Stomach (tissue), 9 donors: ENCODE data around the gene ITGAE. TPM values are rescaled to one million over a fixed set of nuclear protein-coding genes. Genes with fewer than 3 reads are reported as not detected.

Source experiments
- DNase-seq, 2 donors: peaks; one replicate each; pipeline versions ENCODE4 v3.0.0 to v3.0.0-alpha.2; 2013 to 2019
- H3K27ac ChIP-seq, 5 donors: fragments of 200-600 bp in 4 of 5; sonication (generic) in 4 of 5; one replicate each; pipeline ENCODE4 v1.5.1; 2013 to 2019; ENCODE audit warnings: mild to moderate bottlenecking in 1 of 5, moderate library complexity in 1 of 5
- H3K27me3 ChIP-seq, 3 donors: fragments of 200-600 bp; sonication (generic); one replicate each; pipeline ENCODE4 v1.5.1; 2017 to 2019; ENCODE audit warnings: mixed run types in 1 of 3
- H3K36me3 ChIP-seq, 4 donors: fragments of 200-600 bp; sonication (generic); 1 replicate in 3 of 4; 2 replicates in 1 of 4; pipeline ENCODE4 v1.5.1; 2016 to 2019
- H3K4me1 ChIP-seq, 4 donors: fragments of 200-600 bp; sonication (generic); one replicate each; pipeline ENCODE4 v1.5.1; 2016 to 2019
- H3K4me3 ChIP-seq, 4 donors: fragments of 200-600 bp; sonication (generic) in 3 of 4; one replicate each; pipeline ENCODE4 v1.5.1; 2016 to 2019; ENCODE audit warnings: mild to moderate bottlenecking in 1 of 4
- H3K9me3 ChIP-seq, 4 donors: fragments of 200-600 bp; sonication (generic); one replicate each; pipeline ENCODE4 v1.5.1; 2016 to 2019
- EP300 ChIP-seq: sonication (generic); formaldehyde crosslinking; IDR thresholded peaks from one replicate; pipeline ENCODE4 v1.6.1; 2017; ENCODE audit warnings: antibody characterized with exemption
- POLR2A ChIP-seq, 4 donors: fragments of 450-650 bp; IDR thresholded peaks; one replicate each; pipeline ENCODE4 v1.6.1; 2016; ENCODE audit warnings: antibody characterized with exemption in 4 of 4, control low read depth in 2 of 4, mild to moderate bottlenecking in 1 of 4, moderate library complexity in 1 of 4
- POLR2AphosphoS5 ChIP-seq, 3 donors: sonication (generic); formaldehyde crosslinking; IDR thresholded peaks; one replicate each; pipeline ENCODE4 v1.6.1; 2016; ENCODE audit warnings: antibody characterized with exemption in 3 of 3
- WGBS, 5 donors: extraction: QIAGEN DNeasy Blood & Tissue Kit in 3 of 5; methylation state at CpG; one replicate each; pipeline versions ENCODE4 v1.1.5 to v1.1.7; 2013 to 2018; 5-methylcytosine and 5-hydroxymethylcytosine counted together
- intact Hi-C: fragments of 100-400 bp; cut with DNase I; formaldehyde crosslinking; loops from one replicate; pipeline ENCODE4 v1.15.1; 2023; ENCODE audit warnings: low total_unique reads
- polyA plus RNA-seq, 3 donors: library from polyadenylated mRNA; stranded (reverse); fragments of 200-250 nt; gene quantifications; one replicate each; pipeline ENCODE4 v1.2.3, GENCODE V29; 2013
- total RNA-seq, 5 donors: library from RNA; depleted of rRNA; stranded (reverse); fragments of >200 nt; gene quantifications; one replicate each; pipeline versions ENCODE4 v1.1.0 to v1.2.3, GENCODE V29; 2014 to 2016
- TF ChIP-seq, protein P1 (sequence below), 7 experiments: fragments of 450-650 bp in 4 of 7; fragments of 200-600 bp in 3 of 7; sonication (generic) in 3 of 7; IDR thresholded peaks; one replicate each; pipeline ENCODE4 v1.5.1; 2016 to 2019; ENCODE audit warnings: antibody characterized with exemption in 7 of 7, control low read depth in 2 of 7, mild to moderate bottlenecking in 1 of 7
- donor health status: healthy with polysubstance abuse.
- donor health status: Bipolar disorder and iron deficiency.
- donor health status: healthy.

The ITGAE gene
- total and polyA plus RNA-seq, 8 donors = 4.5 to 66.8 (median 31.0) TPM

DNA sequence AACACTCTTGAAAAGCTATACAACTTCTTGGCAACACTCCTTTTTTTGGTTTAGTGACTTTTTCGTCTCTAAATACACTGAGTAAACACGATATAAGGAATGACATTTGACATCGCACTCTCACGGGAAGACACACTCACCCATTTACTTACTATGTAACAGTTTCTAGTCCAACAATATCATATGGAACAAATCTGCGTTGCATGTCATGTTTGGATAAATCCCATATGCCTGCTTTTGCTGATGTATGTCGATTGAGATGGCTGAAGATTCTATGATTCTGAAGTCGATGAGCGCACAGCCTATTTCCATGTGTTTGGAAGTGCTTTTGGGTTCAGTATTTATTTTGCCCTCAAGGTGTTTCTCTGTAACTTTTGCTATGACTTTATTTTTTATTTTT, 18.2 kb downstream of the ITGAE start:
- TF ChIP-seq, protein P1, sequence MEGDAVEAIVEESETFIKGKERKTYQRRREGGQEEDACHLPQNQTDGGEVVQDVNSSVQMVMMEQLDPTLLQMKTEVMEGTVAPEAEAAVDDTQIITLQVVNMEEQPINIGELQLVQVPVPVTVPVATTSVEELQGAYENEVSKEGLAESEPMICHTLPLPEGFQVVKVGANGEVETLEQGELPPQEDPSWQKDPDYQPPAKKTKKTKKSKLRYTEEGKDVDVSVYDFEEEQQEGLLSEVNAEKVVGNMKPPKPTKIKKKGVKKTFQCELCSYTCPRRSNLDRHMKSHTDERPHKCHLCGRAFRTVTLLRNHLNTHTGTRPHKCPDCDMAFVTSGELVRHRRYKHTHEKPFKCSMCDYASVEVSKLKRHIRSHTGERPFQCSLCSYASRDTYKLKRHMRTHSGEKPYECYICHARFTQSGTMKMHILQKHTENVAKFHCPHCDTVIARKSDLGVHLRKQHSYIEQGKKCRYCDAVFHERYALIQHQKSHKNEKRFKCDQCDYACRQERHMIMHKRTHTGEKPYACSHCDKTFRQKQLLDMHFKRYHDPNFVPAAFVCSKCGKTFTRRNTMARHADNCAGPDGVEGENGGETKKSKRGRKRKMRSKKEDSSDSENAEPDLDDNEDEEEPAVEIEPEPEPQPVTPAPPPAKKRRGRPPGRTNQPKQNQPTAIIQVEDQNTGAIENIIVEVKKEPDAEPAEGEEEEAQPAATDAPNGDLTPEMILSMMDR (IDR thresholded peaks at IDR 0.05) = no peak
- TF ChIP-seq POLR2AphosphoS5 (IDR thresholded peaks at IDR 0.05) = no peak
- TF ChIP-seq POLR2A (IDR thresholded peaks at IDR 0.05) = no peak
- no peak for TF ChIP-seq EP300
- H3K27me3 ChIP-seq = peaks cover 0 to 12% (median 0%) of the 10 kb centered on the region in 3 donors
- intact Hi-C loops = no loop called here
- H3K9me3 ChIP-seq = no peaks in the 10 kb centered on the region
- DNase-seq = no peak
- no peaks in the 10 kb centered on the region for H3K4me1 ChIP-seq
- H3K36me3 ChIP-seq = no peaks in the 10 kb centered on the region
- WGBS, 5 donors = 75 to 76% (median 76%) methylated on average over 8 of the region's 8 CpGs
- no peak overlapping the region for H3K4me3 ChIP-seq
- H3K27ac ChIP-seq = no peak overlapping the region

DNA sequence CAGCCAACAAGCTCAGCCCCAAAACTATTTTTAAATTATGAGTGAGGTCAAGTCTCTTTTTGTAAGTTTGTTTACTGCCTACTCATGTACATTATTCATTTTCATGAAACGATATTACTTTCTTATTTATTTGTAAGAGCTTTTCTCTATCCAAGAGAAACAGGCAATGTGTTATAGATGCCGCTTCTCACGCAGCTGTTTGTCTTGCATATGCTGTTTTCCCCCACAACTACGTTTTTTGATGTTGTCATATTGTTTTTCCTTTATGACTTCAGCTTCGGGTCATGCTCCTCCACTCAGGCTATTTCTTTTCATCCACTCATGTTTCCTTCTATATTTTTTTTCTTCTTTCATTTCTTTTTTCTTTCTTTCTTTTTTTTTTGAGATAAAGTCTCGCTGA, 20.0 kb downstream of the ITGAE start:
- Histone ChIP-seq H3K4me3 (no peak overlapping the region), H3K36me3 (no peaks in the 10 kb centered on the region), H3K27ac (no peak overlapping the region), H3K4me1 (no peaks in the 10 kb centered on the region), H3K9me3 (no peaks in the 10 kb centered on the region), H3K27me3 (peaks cover 0 to 12% (median 0%) of the 10 kb centered on the region in 3 donors)
- TF ChIP-seq POLR2AphosphoS5 (IDR thresholded peaks at IDR 0.05) (no peak), POLR2A (IDR thresholded peaks at IDR 0.05) (no peak), EP300 (no peak)
- TF ChIP-seq, protein P1 (IDR thresholded peaks at IDR 0.05) = no peak
- WGBS, 5 donors = 60 to 80% (median 74%) methylated on average over 6 of the region's 6 CpGs
- intact Hi-C loops = no loop called here
- no peak for DNase-seq

DNA sequence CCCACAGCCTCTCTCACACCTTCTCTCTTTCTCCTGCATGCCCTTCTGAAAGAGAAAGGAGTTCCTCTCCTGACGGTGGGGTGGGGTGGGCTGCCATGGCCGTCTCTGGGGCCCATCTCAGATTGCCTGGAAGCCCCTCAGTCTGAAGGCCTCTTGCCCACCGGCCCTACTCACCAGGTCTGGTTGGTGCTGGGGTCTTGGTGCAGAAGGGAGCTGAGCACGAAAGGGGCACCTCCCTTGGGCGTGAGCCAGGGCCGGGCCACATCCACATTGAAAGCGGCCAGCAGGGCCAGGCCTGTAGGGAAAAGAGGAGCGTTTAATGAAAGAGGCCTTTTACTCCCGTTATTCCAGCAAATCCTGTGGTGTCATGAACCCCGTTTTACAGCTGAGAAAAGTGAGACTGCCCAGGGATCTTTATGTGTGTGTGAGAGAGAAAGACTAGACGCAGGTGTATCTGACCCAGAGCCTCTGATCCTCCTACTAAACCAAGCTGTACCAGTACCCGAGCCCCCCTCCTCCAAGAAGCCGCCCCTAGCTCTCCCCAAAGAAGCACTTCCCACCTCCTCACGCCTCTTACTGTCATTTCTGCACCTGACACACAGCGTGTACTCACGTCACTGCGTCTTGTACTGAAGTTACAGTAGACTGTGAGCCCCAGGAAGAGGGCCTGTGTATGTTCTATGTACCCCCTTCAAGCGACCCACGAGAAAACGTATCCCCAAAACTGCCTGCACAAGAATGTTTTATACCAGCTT, 23.4 kb downstream of the ITGAE start:
- H3K4me1 ChIP-seq = no peaks in the 10 kb centered on the region
- no peak overlapping the region for H3K27ac ChIP-seq
- intact Hi-C loops = no loop called here
- no peak for TF ChIP-seq POLR2AphosphoS5 (IDR thresholded peaks at IDR 0.05)
- no peak for TF ChIP-seq POLR2A (IDR thresholded peaks at IDR 0.05)
- no peak for TF ChIP-seq EP300
- TF ChIP-seq, protein P1 (IDR thresholded peaks at IDR 0.05) = no peak
- no peaks in the 10 kb centered on the region for H3K36me3 ChIP-seq
- WGBS, 5 donors = 84 to 87% (median 86%) methylated on average over 20 of the region's 20 CpGs
- H3K9me3 ChIP-seq = no peaks in the 10 kb centered on the region
- no peak for DNase-seq
- H3K27me3 ChIP-seq = peaks cover 0 to 6% (median 0%) of the 10 kb centered on the region in 3 donors
- no peak overlapping the region for H3K4me3 ChIP-seq

DNA sequence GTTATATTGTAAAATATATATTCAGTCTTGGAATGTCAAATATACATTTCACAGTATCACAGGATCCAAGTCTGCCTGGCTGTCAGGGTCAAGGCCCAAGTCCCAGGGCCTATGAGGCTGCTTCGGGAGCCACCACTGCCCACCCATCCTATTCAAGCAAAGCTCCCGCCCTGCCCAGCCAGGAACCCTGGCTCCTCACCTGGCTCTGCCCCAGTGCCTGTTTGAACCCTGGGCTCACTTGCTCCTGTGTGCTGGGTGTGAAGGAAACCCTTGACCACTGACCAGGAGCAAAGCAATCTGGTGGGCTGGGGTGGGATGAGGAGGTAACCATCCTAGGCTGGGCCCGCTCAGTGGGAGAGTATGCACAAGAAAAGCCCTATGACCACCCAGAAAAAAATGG, 27.0 kb downstream of the ITGAE start:
- 89 to 98% (median 95%) methylated on average over 3 of the region's 3 CpGs for WGBS, 5 donors

More for the DNA sequence above, 27.0 kb downstream of the ITGAE start:
- peaks cover 0 to 5% (median 0%) of the 10 kb centered on the region in 3 donors for H3K27me3 ChIP-seq
- no peaks in the 10 kb centered on the region for H3K9me3 ChIP-seq
- DNase-seq = no peak
- peaks cover 0 to 5% (median 0%) of the 10 kb centered on the region in 4 donors for H3K4me1 ChIP-seq
- H3K4me3 ChIP-seq = no peak overlapping the region
- TF ChIP-seq POLR2AphosphoS5 (IDR thresholded peaks at IDR 0.05) = no peak
- no peak for TF ChIP-seq POLR2A (IDR thresholded peaks at IDR 0.05)
- no peak for TF ChIP-seq EP300
- TF ChIP-seq, protein P1 (IDR thresholded peaks at IDR 0.05) = no peak
- intact Hi-C loops = no loop called here
- no peak overlapping the region for H3K27ac ChIP-seq
- no peaks in the 10 kb centered on the region for H3K36me3 ChIP-seq
